Neuronal stem cell (in vitro differentiated cells): ENCODE results near the gene DVL2.

Experiments
- DNase-seq: peaks from one replicate; pipeline ENCODE4 v3.0.0-alpha.2; 2013; ENCODE audit warnings: low spot score
- H2AFZ ChIP-seq: one replicate; pipeline ENCODE4 v1.6.1; 2013; ENCODE audit warnings: mild to moderate bottlenecking, low read length, inconsistent platforms
- H2AK5ac ChIP-seq: 2 replicates; pipeline ENCODE4 v1.6.1; 2013; ENCODE audit warnings: low read depth, mild to moderate bottlenecking, inconsistent platforms, low read length, moderate library complexity, mixed read lengths
- H2BK120ac ChIP-seq: 2 replicates; pipeline ENCODE4 v1.6.1; 2013; ENCODE audit warnings: low read depth, mild to moderate bottlenecking, inconsistent platforms, low read length, moderate library complexity, mixed read lengths
- H2BK12ac ChIP-seq: one replicate; pipeline ENCODE4 v1.6.1; 2013; ENCODE audit warnings: low read length, inconsistent platforms
- H2BK15ac ChIP-seq: 2 replicates; pipeline ENCODE4 v1.6.1; 2013; ENCODE audit warnings: mild to moderate bottlenecking, low read length, inconsistent platforms, mixed read lengths
- H2BK5ac ChIP-seq: one replicate; pipeline ENCODE4 v1.6.1; 2013; ENCODE audit warnings: inconsistent platforms, mild to moderate bottlenecking, low read length, moderate library complexity
- H3K14ac ChIP-seq: one replicate; pipeline ENCODE4 v1.6.1; 2013; ENCODE audit warnings: low read length, inconsistent platforms
- H3K18ac ChIP-seq: 2 replicates; pipeline ENCODE4 v1.6.1; 2013; ENCODE audit warnings: low read length, inconsistent platforms
- H3K23ac ChIP-seq: 2 replicates; pipeline ENCODE4 v1.6.1; 2013; ENCODE audit warnings: low read depth, mild to moderate bottlenecking, mixed read lengths, low read length, inconsistent platforms; ENCODE audit not compliant: poor library complexity
- H3K27ac ChIP-seq: replicated peaks from 3 replicates; pipeline ENCODE4 v1.5.1; 2013; ENCODE audit warnings: low read length, inconsistent platforms
- H3K27me3 ChIP-seq, 3 experiments: 2 replicates each; pipeline ENCODE4 v1.6.1; 2013; ENCODE audit warnings: low read length in 3 of 3, mild to moderate bottlenecking in 2 of 3, inconsistent platforms in 1 of 3, low read depth in 1 of 3, mixed read lengths in 1 of 3, moderate library complexity in 1 of 3; ENCODE audit not compliant: control insufficient read depth in 3 of 3, insufficient read depth in 3 of 3
- H3K36me3 ChIP-seq, 2 donors: replicated peaks in 1 of 2; 2 replicates each; pipeline ENCODE4 v1.6.1; 2013; ENCODE audit warnings: low read length in 2 of 2; ENCODE audit not compliant: control insufficient read depth in 2 of 2, insufficient read depth in 2 of 2
- H3K4ac ChIP-seq: 2 replicates; pipeline ENCODE4 v1.6.1; 2013; ENCODE audit warnings: inconsistent platforms, mild to moderate bottlenecking, low read length, moderate library complexity
- H3K4me1 ChIP-seq, 2 donors: 1 replicate in 1 of 2; 2 replicates in 1 of 2; pipeline ENCODE4 v1.6.1; 2013; ENCODE audit warnings: low read length in 2 of 2, low read depth in 1 of 2; ENCODE audit not compliant: control insufficient read depth in 2 of 2, insufficient read depth in 1 of 2
- H3K4me2 ChIP-seq: one replicate; pipeline ENCODE4 v1.6.1; 2013; ENCODE audit warnings: mild to moderate bottlenecking, low read length, inconsistent platforms; ENCODE audit not compliant: insufficient read depth, poor library complexity, severe bottlenecking
- H3K4me3 ChIP-seq, 2 donors: 2 replicates each; pipeline ENCODE4 v1.5.1; 2013; ENCODE audit warnings: low read length in 2 of 2, mild to moderate bottlenecking in 2 of 2, inconsistent platforms in 1 of 2, moderate library complexity in 1 of 2
- H3K79me1 ChIP-seq: one replicate; pipeline ENCODE4 v1.6.1; 2013; ENCODE audit warnings: low read depth, mild to moderate bottlenecking, inconsistent platforms, low read length, moderate library complexity
- H3K9ac ChIP-seq: one replicate; pipeline ENCODE4 v1.6.1; 2013; ENCODE audit warnings: mild to moderate bottlenecking, low read depth, low read length, inconsistent platforms; ENCODE audit not compliant: poor library complexity
- H3K9me3 ChIP-seq, 2 donors: replicated peaks in 1 of 2; 2 replicates each; pipeline versions ENCODE3 to v1.6.1; 2013; ENCODE audit warnings: low read length in 2 of 2, mild to moderate bottlenecking in 2 of 2, inconsistent platforms in 1 of 2, low read depth in 1 of 2, mixed read lengths in 1 of 2, moderate library complexity in 1 of 2; ENCODE audit not compliant: control insufficient read depth in 2 of 2, insufficient read depth in 1 of 2
- H4K8ac ChIP-seq: one replicate; pipeline ENCODE4 v1.6.1; 2013; ENCODE audit warnings: low read depth, mild to moderate bottlenecking, inconsistent platforms, low read length, moderate library complexity
- H4K91ac ChIP-seq: one replicate; pipeline ENCODE4 v1.6.1; 2013; ENCODE audit warnings: low read length, low read depth, mild to moderate bottlenecking, inconsistent platforms; ENCODE audit not compliant: poor library complexity
- WGBS, 2 donors: extraction: QIAGEN DNeasy Blood & Tissue Kit; methylation state at CpG; one replicate each; pipeline ENCODE4 v1.1.7; 2013; ENCODE audit warnings: missing lambda C conversion rate in 2 of 2, mixed read lengths in 1 of 2; ENCODE audit not compliant: insufficient read length in 2 of 2, insufficient replicate concordance in 1 of 2; ENCODE audit errors: extremely low coverage in 2 of 2; 5-methylcytosine and 5-hydroxymethylcytosine counted together

The DVL2 gene

GRCh38 chr17:7239091-7240027 is 5.0 kb upstream of the DVL2 start, which contains the start of gene PHF23:
PHF23 (minus strand) TSS chr17:7239457; CDS start chr17:7239279, 178 bp downstream.
- Histone ChIP-seq H2BK12ac (no peak within 1 kb of the TSS), H3K27me3 (no peaks in the 10 kb centered on the region), H3K36me3 (peaks cover 43 to 61% of the 10 kb centered on the region in 2 donors), H3K14ac (peak within 1 kb of the TSS; percentile 76), H3K4me1 (peaks cover 12 to 32% of the 10 kb centered on the region in 2 donors), H3K4ac (no peak within 1 kb of the TSS), H3K9me3 (no peaks in the 10 kb centered on the region), H3K4me3 (peak within 1 kb of the TSS; percentile 94 to 97), H3K79me1 (peaks cover 16% of the 10 kb centered on the region), H3K4me2 (peak within 1 kb of the TSS; percentile 41), H3K9ac (peak within 1 kb of the TSS; percentile 94), H2BK5ac (peak within 1 kb of the TSS; percentile 97), H2BK120ac (peak within 1 kb of the TSS; percentile 18), H2BK15ac (peak within 1 kb of the TSS; percentile 69), H2AFZ (peak within 1 kb of the TSS; percentile 42), H4K91ac (no peak within 1 kb of the TSS), H3K18ac (peak within 1 kb of the TSS; percentile 97), H4K8ac (no peak within 1 kb of the TSS), H2AK5ac (peak within 1 kb of the TSS; percentile 97), H3K27ac (peak within 1 kb of the TSS; percentile 63), H3K23ac (peak within 1 kb of the TSS; percentile 82)
- DNase-seq: peak; percentile 99
- no CpG with 5 or more reads among the region's 72 CpGs for WGBS, 2 donors

- no CpG with 5 or more reads among the region's 39 CpGs for WGBS, 2 donors
These were observed 4.2 kb upstream of the DVL2 start for GRCh38 chr17:7238420-7239090.

GRCh38 chr17:7237761-7238419 is 3.6 kb upstream of the DVL2 start:
- Histone ChIP-seq H3K14ac (no peak overlapping the region), H3K18ac (peak overlapping the region; percentile 98), H3K27ac (peak overlapping the region; percentile 76), H4K8ac (no peak overlapping the region), H2BK5ac (peak overlapping the region; percentile 85), H3K4me3 (peak overlapping the region; percentile 93 to 97), H3K9ac (peak overlapping the region; percentile 87), H3K4me1 (peaks cover 14 to 25% of the 10 kb centered on the region in 2 donors), H2BK12ac (no peak overlapping the region), H3K36me3 (peaks cover 38 to 47% of the 10 kb centered on the region in 2 donors), H3K4me2 (peak overlapping the region; percentile 51), H2AK5ac (peak overlapping the region; percentile 74), H3K79me1 (peaks cover 18% of the 10 kb centered on the region), H3K23ac (peak overlapping the region; percentile 73), H2BK15ac (peak overlapping the region; percentile 12), H4K91ac (no peak overlapping the region), H3K27me3 (no peaks in the 10 kb centered on the region), H2BK120ac (no peak overlapping the region), H2AFZ (peak overlapping the region; percentile 54), H3K9me3 (no peaks in the 10 kb centered on the region), H3K4ac (peak overlapping the region; percentile 44)
- no CpG with 5 or more reads among the region's 73 CpGs for WGBS, 2 donors
- DNase-seq: peak; percentile 74

More at GRCh38 chr17:7238420-7239090, 4.2 kb upstream of the DVL2 start:
- Histone ChIP-seq H3K4me3 (peak overlapping the region; percentile 93 to 97), H3K18ac (peak overlapping the region; percentile 97), H3K79me1 (peaks cover 18% of the 10 kb centered on the region), H2BK120ac (peak overlapping the region; percentile 18), H3K36me3 (peaks cover 38 to 53% of the 10 kb centered on the region in 2 donors), H2AK5ac (peak overlapping the region; percentile 97), H2BK12ac (no peak overlapping the region), H3K23ac (peak overlapping the region; percentile 82), H4K8ac (no peak overlapping the region), H3K27ac (peak overlapping the region; percentile 63), H3K9ac (peak overlapping the region; percentile 94), H2BK15ac (peak overlapping the region; percentile 69), H3K27me3 (no peaks in the 10 kb centered on the region), H3K4me1 (peaks cover 12 to 30% of the 10 kb centered on the region in 2 donors), H3K14ac (peak overlapping the region; percentile 76), H3K4me2 (peak overlapping the region; percentile 41), H4K91ac (no peak overlapping the region), H3K4ac (no peak overlapping the region), H3K9me3 (no peaks in the 10 kb centered on the region), H2BK5ac (peak overlapping the region; percentile 97), H2AFZ (peak overlapping the region; percentile 42)
- no peak for DNase-seq
